NCI-H2107 (cell line): ENCODE measurements around the gene SLC39A1.

Experiments used
- DNase-seq: peaks from one replicate; lab custom pipeline; 2025; lab: John Stamatoyannopoulos, UW

SLC39A1 gene

GRCh38 chr1:153953859-153954365, 9.4 kb downstream of the SLC39A1 start:
- no peak for DNase-seq

- no peak for DNase-seq
Measured at GRCh38 chr1:153951801-153952200, 11.5 kb downstream of the SLC39A1 start.

GRCh38 chr1:153951183-153951582, 12.2 kb downstream of the SLC39A1 start:
- DNase-seq: no peak

GRCh38 chr1:153946622-153947241, 16.6 kb downstream of the SLC39A1 start, which contains the start of gene DENND4B:
DENND4B (minus strand) TSS chr1:153946718; CDS start chr1:153944374, 2,344 bp downstream.
- peak; percentile 62 for DNase-seq

GRCh38 chr1:153945795-153946621, 17.3 kb downstream of the SLC39A1 start:
- DNase-seq: no peak

GRCh38 chr1:153945131-153945794, 18.1 kb downstream of the SLC39A1 start:
- DNase-seq: no peak

GRCh38 chr1:153944827-153945117, 18.6 kb downstream of the SLC39A1 start:
- no peak for DNase-seq

- no peak for DNase-seq
Measured at GRCh38 chr1:153944005-153944826, 19.1 kb downstream of the SLC39A1 start.

GRCh38 chr1:153942766-153943549, 20.4 kb downstream of the SLC39A1 start:
- DNase-seq: no peak

GRCh38 chr1:153941826-153942725, 21.3 kb downstream of the SLC39A1 start:
- DNase-seq: no peak

GRCh38 chr1:153940756-153941155, 22.6 kb downstream of the SLC39A1 start:
- no peak for DNase-seq

GRCh38 chr1:153939476-153939875, 23.9 kb downstream of the SLC39A1 start:
- no peak for DNase-seq

GRCh38 chr1:153938996-153939395, 24.3 kb downstream of the SLC39A1 start:
- no peak for DNase-seq

- DNase-seq: no peak
Measured at GRCh38 chr1:153937331-153937730, 26.0 kb downstream of the SLC39A1 start.

GRCh38 chr1:153936011-153936802, 27.1 kb downstream of the SLC39A1 start:
- no peak for DNase-seq

- DNase-seq: no peak
Measured at GRCh38 chr1:153934746-153935145, 28.6 kb downstream of the SLC39A1 start.

GRCh38 chr1:153933955-153934354, 29.4 kb downstream of the SLC39A1 start:
- no peak for DNase-seq

- no peak for DNase-seq
Measured at GRCh38 chr1:153933430-153933829, 29.9 kb downstream of the SLC39A1 start.
